IPS-18a (cell line): ENCODE measurements around the gene VPS8.
A peak's percentile ranks its signal among the peaks of the same experiment; 100 is the strongest.

Experiments used
- H3K27ac ChIP-seq: one replicate; pipeline ENCODE4 v1.5.1; 2013; ENCODE audit warnings: low read length
- H3K27me3 ChIP-seq: one replicate; pipeline ENCODE4 v1.6.1; 2013; ENCODE audit warnings: mild to moderate bottlenecking, low read length; ENCODE audit not compliant: control insufficient read depth, insufficient read depth
- H3K36me3 ChIP-seq: one replicate; pipeline ENCODE4 v1.6.1; 2013; ENCODE audit warnings: low read depth, low read length; ENCODE audit not compliant: control insufficient read depth
- H3K4me1 ChIP-seq: one replicate; pipeline ENCODE4 v1.6.1; 2013; ENCODE audit warnings: low read depth, low read length; ENCODE audit not compliant: control insufficient read depth
- H3K4me3 ChIP-seq: one replicate; pipeline ENCODE4 v1.5.1; 2013; ENCODE audit warnings: low read length
- H3K9ac ChIP-seq: one replicate; pipeline ENCODE4 v1.6.1; 2013; ENCODE audit warnings: mild to moderate bottlenecking, low read length, moderate library complexity
- H3K9me3 ChIP-seq: one replicate; pipeline ENCODE4 v1.6.1; 2013; ENCODE audit warnings: low read depth, low read length; ENCODE audit not compliant: control insufficient read depth

VPS8 gene

GRCh38 chr3:184805351-184806038 lies 6.5 kb upstream of the VPS8 start:
- Histone ChIP-seq H3K4me1 (no peaks in the 10 kb centered on the region), H3K9me3 (no peaks in the 10 kb centered on the region)

GRCh38 chr3:184806567-184807271 lies 5.2 kb upstream of the VPS8 start:
- H3K27me3 ChIP-seq: no peaks in the 10 kb centered on the region
- no peaks in the 10 kb centered on the region for H3K36me3 ChIP-seq
- H3K9me3 ChIP-seq: no peaks in the 10 kb centered on the region
- no peak overlapping the region for H3K9ac ChIP-seq
- H3K4me3 ChIP-seq: no peak overlapping the region
- no peak overlapping the region for H3K27ac ChIP-seq
- H3K4me1 ChIP-seq: no peaks in the 10 kb centered on the region

More at GRCh38 chr3:184805351-184806038, 6.5 kb upstream of the VPS8 start:
- H3K27me3 ChIP-seq: no peaks in the 10 kb centered on the region
- no peak overlapping the region for H3K9ac ChIP-seq
- H3K4me3 ChIP-seq: no peak overlapping the region
- H3K36me3 ChIP-seq: no peaks in the 10 kb centered on the region
- H3K27ac ChIP-seq: no peak overlapping the region

- H3K4me3 ChIP-seq: no peak overlapping the region
- H3K36me3 ChIP-seq: no peaks in the 10 kb centered on the region
- H3K27me3 ChIP-seq: no peaks in the 10 kb centered on the region
- no peak overlapping the region for H3K9ac ChIP-seq
- H3K4me1 ChIP-seq: no peaks in the 10 kb centered on the region
- H3K9me3 ChIP-seq: no peaks in the 10 kb centered on the region
- H3K27ac ChIP-seq: no peak overlapping the region
Observed at GRCh38 chr3:184807549-184807948, 4.4 kb upstream of the VPS8 start.

GRCh38 chr3:184808021-184808420 lies 3.9 kb upstream of the VPS8 start:
- Histone ChIP-seq H3K4me3 (no peak overlapping the region), H3K9ac (no peak overlapping the region), H3K36me3 (no peaks in the 10 kb centered on the region), H3K4me1 (no peaks in the 10 kb centered on the region), H3K27me3 (peaks cover 4% of the 10 kb centered on the region), H3K9me3 (no peaks in the 10 kb centered on the region), H3K27ac (no peak overlapping the region)

GRCh38 chr3:184810146-184810545 lies 1.8 kb upstream of the VPS8 start:
- Histone ChIP-seq H3K27me3 (peaks cover 7% of the 10 kb centered on the region), H3K9ac (no peak overlapping the region), H3K36me3 (no peaks in the 10 kb centered on the region), H3K27ac (no peak overlapping the region), H3K4me1 (no peaks in the 10 kb centered on the region), H3K9me3 (no peaks in the 10 kb centered on the region), H3K4me3 (no peak overlapping the region)

- Histone ChIP-seq H3K4me3 (no peak overlapping the region), H3K27me3 (peaks cover 7% of the 10 kb centered on the region), H3K4me1 (no peaks in the 10 kb centered on the region), H3K27ac (no peak overlapping the region), H3K9ac (no peak overlapping the region), H3K36me3 (no peaks in the 10 kb centered on the region), H3K9me3 (no peaks in the 10 kb centered on the region)
Observed at GRCh38 chr3:184811034-184811433, 932 bp upstream of the VPS8 start.

GRCh38 chr3:184811663-184811998 lies 335 bp upstream of the VPS8 start:
- H3K27ac ChIP-seq: no peak overlapping the region
- H3K9ac ChIP-seq: no peak overlapping the region
- H3K4me1 ChIP-seq: no peaks in the 10 kb centered on the region
- peak overlapping the region; percentile 92 for H3K4me3 ChIP-seq
- peaks cover under 1% of the 10 kb centered on the region for H3K36me3 ChIP-seq
- H3K27me3 ChIP-seq: peaks cover 7% of the 10 kb centered on the region
- H3K9me3 ChIP-seq: no peaks in the 10 kb centered on the region

- no peak overlapping the region for H3K27ac ChIP-seq
- peaks cover 3% of the 10 kb centered on the region for H3K36me3 ChIP-seq
- peak overlapping the region; percentile 92 for H3K4me3 ChIP-seq
- H3K9ac ChIP-seq: peak overlapping the region; percentile 44
- H3K4me1 ChIP-seq: no peaks in the 10 kb centered on the region
- no peaks in the 10 kb centered on the region for H3K9me3 ChIP-seq
- H3K27me3 ChIP-seq: peaks cover 7% of the 10 kb centered on the region
Observed at GRCh38 chr3:184812662-184813042, 686 bp downstream of the VPS8 start.

- H3K9ac ChIP-seq: no peak overlapping the region
- H3K4me3 ChIP-seq: peak overlapping the region; percentile 92
Observed at GRCh38 chr3:184813357-184813756, 1.4 kb downstream of the VPS8 start.

GRCh38 chr3:184814214-184814613 lies 2.2 kb downstream of the VPS8 start:
- no peaks in the 10 kb centered on the region for H3K4me1 ChIP-seq
- H3K36me3 ChIP-seq: peaks cover 3% of the 10 kb centered on the region
- H3K4me3 ChIP-seq: no peak overlapping the region
- H3K9me3 ChIP-seq: no peaks in the 10 kb centered on the region
- peaks cover 7% of the 10 kb centered on the region for H3K27me3 ChIP-seq
- H3K27ac ChIP-seq: no peak overlapping the region
- no peak overlapping the region for H3K9ac ChIP-seq

More at GRCh38 chr3:184813357-184813756, 1.4 kb downstream of the VPS8 start:
- H3K9me3 ChIP-seq: no peaks in the 10 kb centered on the region
- peaks cover 7% of the 10 kb centered on the region for H3K27me3 ChIP-seq
- peaks cover 3% of the 10 kb centered on the region for H3K36me3 ChIP-seq
- H3K27ac ChIP-seq: no peak overlapping the region
- H3K4me1 ChIP-seq: no peaks in the 10 kb centered on the region

- H3K9me3 ChIP-seq: no peaks in the 10 kb centered on the region
- no peak overlapping the region for H3K4me3 ChIP-seq
- H3K4me1 ChIP-seq: no peaks in the 10 kb centered on the region
- no peak overlapping the region for H3K27ac ChIP-seq
- H3K27me3 ChIP-seq: peaks cover 7% of the 10 kb centered on the region
- no peak overlapping the region for H3K9ac ChIP-seq
- H3K36me3 ChIP-seq: peaks cover 3% of the 10 kb centered on the region
Observed at GRCh38 chr3:184815046-184815930, 3.3 kb downstream of the VPS8 start.
